B cell (primary cell): ENCODE results near the gene ATP8B1.

Source experiments
- CTCF ChIP-seq: fragments of 200-600 bp; IDR thresholded peaks from one replicate; pipeline ENCODE4 v1.8.0; 2022; ENCODE audit warnings: antibody characterized with exemption, mild to moderate bottlenecking
- EZH2 ChIP-seq: IDR thresholded peaks from 2 replicates; pipeline ENCODE4 v1.6.1; 2012; ENCODE audit warnings: borderline replicate concordance, low read depth, mild to moderate bottlenecking, moderate library complexity, low read length; ENCODE audit not compliant: insufficient read depth, poor library complexity, severe bottlenecking

- TF ChIP-seq CTCF (no peak), EZH2 (no peak)
Observed at GRCh38 chr18:57664568-57665165, 138.4 kb downstream of the ATP8B1 start.
